ENCODE results near the gene DMRTC1.
"Not testable (repeated sequence)": the region's sequence is repeated elsewhere in the genome, so short reads cannot be mapped to it uniquely, and the experiment has no call there.

DNA sequence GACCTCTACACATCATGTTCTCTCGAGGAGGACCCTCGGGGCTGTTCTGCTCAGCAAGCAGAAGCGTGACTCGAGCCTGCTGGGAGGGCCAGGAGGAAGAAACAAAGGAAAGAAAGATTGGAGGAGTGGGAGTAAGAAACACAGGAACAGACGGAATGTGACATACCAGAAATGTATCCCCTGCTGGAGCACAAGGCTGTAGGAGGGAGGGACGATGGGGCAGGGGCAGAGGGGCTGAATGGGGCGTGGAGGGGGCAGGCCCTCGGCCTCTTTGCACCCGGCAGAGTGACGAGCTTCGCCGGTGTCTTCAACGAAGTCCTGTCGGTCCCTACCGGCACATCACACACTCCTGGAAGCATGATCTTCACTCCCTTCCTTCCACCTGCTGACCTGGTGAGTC is 5.7 kb downstream of the DMRTC1 start, which contains the start of gene FAM236A:
- not testable (repeated sequence) for TF ChIP-seq CTCF, POLR2A (IDR thresholded peaks at IDR 0.05)
